Spleen (tissue), 7 donors: ENCODE results near the gene FGF19.

Experiments
- POLR2A ChIP-seq, 3 donors: fragments of 450-650 bp; IDR thresholded peaks; one replicate each; pipeline ENCODE4 v1.5.1; 2017; ENCODE audit warnings: antibody characterized with exemption in 3 of 3, mild to moderate bottlenecking in 1 of 3
- TF ChIP-seq, protein P1 (sequence below), 11 experiments: fragments of 200-600 bp in 7 of 11; fragments of 450-650 bp in 4 of 11; sonication (generic) in 4 of 11; IDR thresholded peaks in 8 of 11; conservative IDR thresholded peaks in 3 of 11; 1 replicate in 7 of 11; 2 replicates in 4 of 11; pipeline versions ENCODE4 v1.4.0 to v1.8.0; 2016 to 2021; ENCODE audit warnings: antibody characterized with exemption in 11 of 11, inconsistent platforms in 4 of 11, mild to moderate bottlenecking in 1 of 11
- donor health status: DM: no; HTN: no; CAD: no; lungs with moderate emphysema.
- donor health status: DM: no; HTN: no; CAD: no.
- donor health status: DM: no; HTN: no; CAD: no.

DNA sequence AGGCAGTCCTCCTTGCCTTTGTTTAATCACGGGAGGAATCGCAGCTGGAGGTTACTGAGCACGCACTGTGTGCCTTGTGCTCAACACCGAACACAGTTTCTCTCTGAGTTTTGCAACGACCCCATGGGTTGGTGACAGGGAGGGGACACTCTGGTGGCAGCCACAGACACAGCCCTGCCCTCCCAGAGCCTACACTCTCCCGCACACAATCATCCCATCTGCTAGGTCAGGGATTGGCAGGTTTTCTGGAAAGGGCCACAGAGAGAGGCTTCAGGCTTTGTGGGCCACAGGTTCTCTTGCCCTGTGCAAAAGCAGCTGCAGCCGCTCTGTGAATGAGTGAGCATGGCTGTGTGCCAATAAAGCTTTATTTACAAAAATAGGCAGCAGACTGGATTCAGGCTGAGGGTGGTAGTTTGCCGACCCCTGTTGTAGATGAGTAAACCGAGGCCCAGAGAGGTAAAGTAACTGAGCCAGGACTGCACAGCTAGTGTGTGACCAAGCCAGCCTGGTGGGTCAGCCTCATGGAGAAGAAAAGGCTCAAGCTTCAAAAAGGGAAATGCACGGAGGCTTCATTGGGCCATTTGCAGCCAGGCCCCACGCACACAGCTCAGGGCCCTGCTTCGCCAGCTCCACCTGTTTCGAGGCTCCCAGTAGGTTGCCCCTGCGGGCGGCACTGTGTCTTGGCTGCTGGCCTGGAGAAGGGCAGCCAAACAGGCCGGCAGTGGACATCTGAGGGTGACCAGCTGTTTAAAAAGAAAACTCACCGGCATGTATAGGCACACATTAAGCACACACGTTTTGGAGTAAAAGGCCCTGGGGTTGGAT lies 45.0 kb downstream of the FGF19 start:
- TF ChIP-seq, protein P1, sequence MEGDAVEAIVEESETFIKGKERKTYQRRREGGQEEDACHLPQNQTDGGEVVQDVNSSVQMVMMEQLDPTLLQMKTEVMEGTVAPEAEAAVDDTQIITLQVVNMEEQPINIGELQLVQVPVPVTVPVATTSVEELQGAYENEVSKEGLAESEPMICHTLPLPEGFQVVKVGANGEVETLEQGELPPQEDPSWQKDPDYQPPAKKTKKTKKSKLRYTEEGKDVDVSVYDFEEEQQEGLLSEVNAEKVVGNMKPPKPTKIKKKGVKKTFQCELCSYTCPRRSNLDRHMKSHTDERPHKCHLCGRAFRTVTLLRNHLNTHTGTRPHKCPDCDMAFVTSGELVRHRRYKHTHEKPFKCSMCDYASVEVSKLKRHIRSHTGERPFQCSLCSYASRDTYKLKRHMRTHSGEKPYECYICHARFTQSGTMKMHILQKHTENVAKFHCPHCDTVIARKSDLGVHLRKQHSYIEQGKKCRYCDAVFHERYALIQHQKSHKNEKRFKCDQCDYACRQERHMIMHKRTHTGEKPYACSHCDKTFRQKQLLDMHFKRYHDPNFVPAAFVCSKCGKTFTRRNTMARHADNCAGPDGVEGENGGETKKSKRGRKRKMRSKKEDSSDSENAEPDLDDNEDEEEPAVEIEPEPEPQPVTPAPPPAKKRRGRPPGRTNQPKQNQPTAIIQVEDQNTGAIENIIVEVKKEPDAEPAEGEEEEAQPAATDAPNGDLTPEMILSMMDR (IDR thresholded peaks at IDR 0.05 in 8 of 11, conservative IDR thresholded peaks at IDR 0.05 in 3 of 11) = no peak
- no peak for TF ChIP-seq POLR2A (IDR thresholded peaks at IDR 0.05)
